ENCODE data around the gene MGLL. TPM values are rescaled to one million over a fixed set of nuclear protein-coding genes. Genes with fewer than 3 reads are reported as not detected.

MGLL gene
- total and polyA plus RNA-seq, 9 donors = 4.5 to 22.4 (median 13.3) TPM

DNA sequence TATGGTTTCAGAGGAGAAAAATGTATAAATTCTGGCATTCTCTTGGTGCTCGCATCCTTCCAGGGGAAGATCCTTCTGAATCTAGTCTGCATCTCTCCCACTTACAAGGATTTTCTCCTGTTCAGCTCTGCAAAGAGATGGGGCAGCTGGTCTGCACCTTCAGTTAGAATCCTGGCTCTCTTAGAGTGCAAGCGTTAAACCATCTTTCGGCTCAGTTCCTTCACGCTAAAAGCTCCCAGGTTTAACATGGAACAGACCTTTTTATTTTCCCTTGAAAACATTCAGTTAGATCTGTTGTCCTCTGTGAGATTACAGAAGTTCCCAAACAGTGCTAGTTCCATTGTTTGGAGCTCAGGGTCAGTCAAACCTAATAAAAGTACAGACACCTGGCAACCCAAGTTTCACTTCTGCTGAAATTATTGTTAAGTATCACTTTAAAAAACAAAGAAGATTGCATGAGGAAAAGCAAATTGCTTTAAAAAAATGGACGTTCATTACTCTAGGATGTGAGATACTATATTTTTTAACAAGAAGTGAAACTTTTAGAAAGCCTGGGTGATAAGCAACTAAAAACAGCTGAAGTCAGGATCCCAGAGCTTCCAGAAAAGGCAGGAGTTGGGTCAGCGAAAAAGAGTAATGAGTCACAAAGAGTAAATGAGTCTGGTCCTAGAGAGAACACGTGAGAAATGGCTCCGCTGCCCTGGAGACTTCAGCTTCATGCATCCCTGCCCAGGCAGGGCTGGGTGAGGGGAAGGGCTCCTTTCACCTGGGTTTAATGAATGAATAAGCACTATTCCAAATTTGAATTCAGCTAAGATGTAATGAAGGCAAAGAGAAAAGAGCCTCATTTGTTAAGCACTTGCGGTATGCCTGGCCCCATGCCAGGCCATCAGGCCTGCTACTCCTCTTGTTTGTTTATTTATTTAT lies 86.3 kb downstream of the MGLL start:
- peak in 4 of 5 donors; percentile 26 to 50 (median 37) for DNase-seq
- 12 to 18% (median 12%) methylated on average over 9 of the region's 9 CpGs for WGBS, 3 donors
- H3K4me3 ChIP-seq = no peak overlapping the region
- no peaks in the 10 kb centered on the region for H3K9me3 ChIP-seq
- intact Hi-C loops (cut with DNase I) = no loop called here
- H3K4me1 ChIP-seq (ENCODE audit: insufficient read depth) = peaks cover 9% of the 10 kb centered on the region
- H3K36me3 ChIP-seq = no peaks in the 10 kb centered on the region
- TF ChIP-seq POLR2A (IDR thresholded peaks at IDR 0.05) = no peak
- TF ChIP-seq, protein P1, sequence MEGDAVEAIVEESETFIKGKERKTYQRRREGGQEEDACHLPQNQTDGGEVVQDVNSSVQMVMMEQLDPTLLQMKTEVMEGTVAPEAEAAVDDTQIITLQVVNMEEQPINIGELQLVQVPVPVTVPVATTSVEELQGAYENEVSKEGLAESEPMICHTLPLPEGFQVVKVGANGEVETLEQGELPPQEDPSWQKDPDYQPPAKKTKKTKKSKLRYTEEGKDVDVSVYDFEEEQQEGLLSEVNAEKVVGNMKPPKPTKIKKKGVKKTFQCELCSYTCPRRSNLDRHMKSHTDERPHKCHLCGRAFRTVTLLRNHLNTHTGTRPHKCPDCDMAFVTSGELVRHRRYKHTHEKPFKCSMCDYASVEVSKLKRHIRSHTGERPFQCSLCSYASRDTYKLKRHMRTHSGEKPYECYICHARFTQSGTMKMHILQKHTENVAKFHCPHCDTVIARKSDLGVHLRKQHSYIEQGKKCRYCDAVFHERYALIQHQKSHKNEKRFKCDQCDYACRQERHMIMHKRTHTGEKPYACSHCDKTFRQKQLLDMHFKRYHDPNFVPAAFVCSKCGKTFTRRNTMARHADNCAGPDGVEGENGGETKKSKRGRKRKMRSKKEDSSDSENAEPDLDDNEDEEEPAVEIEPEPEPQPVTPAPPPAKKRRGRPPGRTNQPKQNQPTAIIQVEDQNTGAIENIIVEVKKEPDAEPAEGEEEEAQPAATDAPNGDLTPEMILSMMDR (IDR thresholded peaks at IDR 0.05) = no peak
- TF ChIP-seq EP300 (IDR thresholded peaks at IDR 0.05) = no peak
- peak overlapping the region in 1 of 2 donors; percentile 3 for H3K27ac ChIP-seq
- no peaks in the 10 kb centered on the region for H3K27me3 ChIP-seq

DNA sequence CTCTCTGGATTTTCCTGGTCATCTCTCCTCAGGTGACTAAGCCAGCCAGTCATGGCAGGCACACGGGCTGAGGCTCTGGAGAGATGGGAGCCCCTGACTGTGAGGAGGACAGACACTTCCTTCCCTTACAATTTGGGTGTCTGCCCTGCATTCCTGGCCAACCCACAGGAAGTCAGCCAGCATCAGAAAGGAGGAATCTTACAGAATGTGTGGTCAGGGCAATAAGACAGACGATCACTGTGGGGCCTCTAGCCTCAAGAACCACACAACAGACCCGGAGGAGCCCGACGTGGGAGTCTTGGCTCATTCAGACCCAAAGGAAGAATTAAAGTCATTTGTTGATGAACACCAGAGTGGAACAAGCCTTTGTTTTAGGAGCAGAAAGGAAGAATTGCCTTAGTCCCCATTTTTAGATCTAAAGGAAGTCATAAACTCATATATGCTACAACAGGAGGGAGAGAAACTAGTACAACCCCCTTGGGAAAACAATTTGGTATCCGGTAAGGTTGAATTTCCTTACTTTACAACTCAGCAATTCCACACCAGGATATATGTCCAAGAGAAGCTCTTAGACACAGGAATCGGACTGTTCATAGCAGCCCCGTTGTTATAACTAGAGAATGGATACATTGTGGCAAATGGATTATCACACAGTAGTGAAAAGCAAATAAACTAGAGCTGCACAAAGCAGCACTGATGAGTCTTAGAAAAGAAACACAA lies 87.4 kb downstream of the MGLL start:
- H3K27ac ChIP-seq = no peak overlapping the region
- H3K9me3 ChIP-seq = no peaks in the 10 kb centered on the region
- 15 to 22% (median 18%) methylated on average over 8 of the region's 8 CpGs for WGBS, 3 donors
- peak in 2 of 5 donors; percentile 35 to 46 for DNase-seq
- intact Hi-C loops (cut with DNase I) = no loop called here
- no peaks in the 10 kb centered on the region for H3K27me3 ChIP-seq
- no peak for TF ChIP-seq EP300 (IDR thresholded peaks at IDR 0.05)
- TF ChIP-seq POLR2A (IDR thresholded peaks at IDR 0.05) = no peak
- TF ChIP-seq, protein P1 (IDR thresholded peaks at IDR 0.05) = no peak
- H3K36me3 ChIP-seq = no peaks in the 10 kb centered on the region
- H3K4me3 ChIP-seq = no peak overlapping the region
- H3K4me1 ChIP-seq (ENCODE audit: insufficient read depth) = peaks cover 9% of the 10 kb centered on the region

DNA sequence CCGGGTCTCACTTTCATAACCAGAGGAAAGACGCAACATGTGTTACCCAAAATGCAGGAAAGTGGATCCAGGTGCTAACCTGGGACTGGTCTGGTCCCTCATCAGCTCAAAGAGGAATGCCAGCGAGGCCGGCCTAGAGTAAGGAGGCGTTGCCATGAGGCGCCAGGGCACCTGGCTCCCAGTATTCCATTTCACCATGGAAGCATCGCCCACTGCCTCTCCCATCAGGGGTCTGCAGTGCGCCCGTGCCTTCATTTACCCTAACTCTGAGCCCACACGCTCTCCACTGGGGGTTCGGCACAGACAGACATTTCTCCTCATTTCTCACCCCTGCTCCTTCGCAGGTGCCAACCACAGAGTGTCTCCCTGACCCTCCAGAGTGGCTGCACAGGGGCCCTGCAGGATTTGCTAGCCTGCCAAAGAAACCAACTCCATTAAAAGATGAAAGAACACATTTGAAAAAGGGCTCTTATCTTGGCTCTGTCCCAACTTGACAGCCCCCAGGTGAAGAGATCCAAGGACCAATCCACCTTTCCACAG lies 88.1 kb downstream of the MGLL start:
- no peaks in the 10 kb centered on the region for H3K9me3 ChIP-seq
- H3K27me3 ChIP-seq = no peaks in the 10 kb centered on the region
- WGBS, 3 donors = 89 to 97% (median 96%) methylated on average over 12 of the region's 12 CpGs
- peaks cover 9% of the 10 kb centered on the region for H3K4me1 ChIP-seq (ENCODE audit: insufficient read depth)
- no peak overlapping the region for H3K27ac ChIP-seq
- no peak overlapping the region for H3K4me3 ChIP-seq
- H3K36me3 ChIP-seq = no peaks in the 10 kb centered on the region
- intact Hi-C loops (cut with DNase I) = no loop called here
- no peak for TF ChIP-seq EP300 (IDR thresholded peaks at IDR 0.05)
- TF ChIP-seq POLR2A (IDR thresholded peaks at IDR 0.05) = no peak
- TF ChIP-seq, protein P1 (IDR thresholded peaks at IDR 0.05) = no peak
- no peak for DNase-seq

DNA sequence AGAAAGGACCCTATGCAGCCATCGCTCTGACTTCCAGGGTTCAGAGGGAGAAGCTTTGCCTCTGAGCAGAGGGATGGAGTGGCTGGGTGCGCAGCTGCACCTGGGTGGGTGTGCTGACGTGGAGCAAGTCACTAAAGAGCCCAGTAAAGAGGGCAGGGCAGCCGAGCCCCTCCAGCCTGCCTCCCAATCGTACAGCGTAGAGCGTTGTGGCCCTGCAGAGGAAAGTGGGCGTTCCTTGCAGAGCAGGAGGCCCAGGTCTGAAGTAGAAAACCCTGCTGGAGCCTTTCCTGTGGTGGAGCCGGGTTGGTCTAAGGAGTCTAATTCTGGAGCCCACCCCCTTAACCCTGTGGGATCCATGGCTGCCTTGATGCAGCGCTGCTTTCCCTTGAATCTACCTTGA lies 88.5 kb downstream of the MGLL start:
- intact Hi-C loops (cut with DNase I) = no loop called here
- H3K27ac ChIP-seq = no peak overlapping the region
- WGBS, 3 donors = 92 to 93% (median 93%) methylated on average over 10 of the region's 10 CpGs
- peaks cover 9% of the 10 kb centered on the region for H3K4me1 ChIP-seq (ENCODE audit: insufficient read depth)
- no peaks in the 10 kb centered on the region for H3K27me3 ChIP-seq
- no peak overlapping the region for H3K4me3 ChIP-seq
- DNase-seq = no peak
- H3K9me3 ChIP-seq = no peaks in the 10 kb centered on the region
- no peaks in the 10 kb centered on the region for H3K36me3 ChIP-seq
- TF ChIP-seq, protein P1 (IDR thresholded peaks at IDR 0.05) = no peak
- TF ChIP-seq EP300 (IDR thresholded peaks at IDR 0.05) (no peak), POLR2A (IDR thresholded peaks at IDR 0.05) (no peak)

All from ovary (tissue), 9 donors.